ENCODE results near the gene TLN1. TPM values are rescaled to one million over a fixed set of nuclear protein-coding genes. Genes with fewer than 3 reads are reported as not detected.

Gene TLN1
- total and polyA plus RNA-seq, 10 of the 15 experiments (the other 5 are each of a cell fraction or from before 2014, with no cell fraction given): 11.6 to 305 (median 71.9) TPM

DNA sequence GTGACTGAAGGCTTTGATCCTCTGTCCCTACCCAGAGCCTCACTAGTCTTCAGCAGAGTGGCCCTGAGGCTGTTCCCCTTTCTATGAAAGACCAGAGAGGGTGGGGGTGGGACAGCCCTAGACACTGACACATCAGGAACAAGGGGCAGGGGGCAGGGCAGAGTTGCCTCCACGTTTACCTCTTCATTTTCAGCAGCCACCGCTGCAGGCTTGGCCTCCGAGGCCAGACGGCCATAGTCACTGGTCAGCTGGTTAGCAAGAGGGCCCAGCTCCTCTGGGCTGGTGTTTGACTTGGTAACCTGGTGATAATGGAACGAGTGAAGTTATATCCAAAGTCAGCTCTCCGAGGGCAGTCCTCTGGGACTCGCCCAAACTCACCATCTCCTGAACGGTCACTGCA lies 26.6 kb downstream of the TLN1 start:
- POLR2A ChIA-PET: no interaction called here
- TF ChIP-seq EP300 (IDR thresholded peaks at IDR 0.05; ENCODE audit: borderline replicate concordance in 1 of 2, control insufficient read depth in 1 of 2, low read depth in 2 of 2, low read length in 2 of 2): no peak
- no peak for TF ChIP-seq RAD51 (IDR thresholded peaks at IDR 0.05)

DNA sequence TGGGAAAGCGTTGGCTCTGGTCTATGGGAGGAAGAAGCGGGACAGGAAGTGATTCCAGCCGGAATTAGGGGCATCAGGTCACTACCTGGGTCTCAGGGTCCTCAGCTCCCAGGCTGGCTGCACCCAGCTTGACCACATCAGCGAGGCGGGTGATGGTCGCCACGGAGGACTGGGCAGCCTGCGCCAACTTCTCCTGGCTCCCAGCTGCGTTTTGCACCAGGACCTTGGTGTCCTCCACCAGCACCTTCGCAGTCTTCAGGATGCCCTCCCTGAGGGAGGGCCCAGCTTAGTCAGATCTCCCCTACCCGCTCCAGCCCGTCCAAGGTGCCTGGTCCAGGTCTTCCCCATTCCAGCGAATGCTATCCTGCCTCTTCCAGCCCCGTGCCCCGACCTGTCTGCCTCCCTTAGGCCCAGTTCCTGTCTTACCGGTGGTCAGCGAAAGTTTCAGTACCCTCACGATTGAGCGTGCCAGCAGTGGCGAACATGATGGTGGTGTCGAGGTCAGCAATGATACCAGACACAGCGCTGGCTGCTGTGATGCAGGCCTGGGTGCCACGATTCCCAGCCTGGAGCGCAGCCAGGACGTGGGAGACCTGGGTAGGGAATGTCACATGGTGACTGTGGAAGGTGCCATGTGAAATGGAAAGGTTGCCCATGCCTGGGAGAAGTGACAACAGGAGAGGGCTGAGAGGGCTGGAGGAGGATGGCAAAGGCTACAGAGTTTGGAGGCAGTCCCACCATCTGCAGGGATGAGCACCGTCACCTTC lies 27.9 kb downstream of the TLN1 start:
- H3K36me3 ChIP-seq (ENCODE audit: control insufficient read depth in 2 of 2, insufficient read depth in 2 of 2, low read length in 1 of 2): peaks cover 61 to 68% of the 10 kb centered on the region in 2 experiments
- in situ Hi-C loops (cut with MboI) (no loop called here), intact Hi-C loops (cut with micrococcal nuclease; ENCODE audit: unreplicated experiment) (no loop called here)
- H3K4me2 ChIP-seq (ENCODE audit: control insufficient read depth, insufficient read depth): no peak overlapping the region
- DNase-seq (ENCODE audit: low read depth, low spot score) (no peak), FAIRE-seq (no peak), ATAC-seq (no peak)
- H3K79me2 ChIP-seq (ENCODE audit: control insufficient read depth, insufficient read depth, low read length): no peaks in the 10 kb centered on the region
- ChIA-PET RAD21 (ENCODE audit: unreplicated experiment) (no interaction called here), SMC1A (ENCODE audit: uncharacterized antibody, unreplicated experiment) (no interaction called here), CTCF (interaction anchor here (1.3 kb wide), 1 partner anchor 10 kb away, joined by 3 read pairs; no protein-coding TSS in a partner anchor), POLR2A (no interaction called here)
- no peaks in the 10 kb centered on the region for H3K27me3 ChIP-seq (replicated peaks in 1 of 2; ENCODE audit: control insufficient read depth in 2 of 2, insufficient read depth in 2 of 2, low read length in 1 of 2)
- no peaks in the 10 kb centered on the region for H4K20me1 ChIP-seq (ENCODE audit: control insufficient read depth, insufficient read depth)
- BruUV-seq (replicated peaks): no TSS peak
- H3K9ac ChIP-seq (ENCODE audit: control insufficient read depth, insufficient read depth, low read length): no peak overlapping the region
- H3K9me3 ChIP-seq (replicated peaks; ENCODE audit: control insufficient read depth, insufficient read depth, low read length): no peaks in the 10 kb centered on the region
- H3K27ac ChIP-seq (ENCODE audit: control insufficient read depth, insufficient read depth): no peak overlapping the region
- no peaks in the 10 kb centered on the region for H3K4me1 ChIP-seq (ENCODE audit: control insufficient read depth, insufficient read depth, low read length)
- WGBS (ENCODE audit: insufficient coverage, insufficient replicate concordance, low lambda C conversion rate, missing lambda C conversion rate): 97% methylated on average over 25 of the region's 26 CpGs
- H2AFZ ChIP-seq (ENCODE audit: control insufficient read depth, low read depth, low read length): no peak overlapping the region
- H3K4me3 ChIP-seq: no peak overlapping the region
- TF ChIP-seq, protein P1, sequence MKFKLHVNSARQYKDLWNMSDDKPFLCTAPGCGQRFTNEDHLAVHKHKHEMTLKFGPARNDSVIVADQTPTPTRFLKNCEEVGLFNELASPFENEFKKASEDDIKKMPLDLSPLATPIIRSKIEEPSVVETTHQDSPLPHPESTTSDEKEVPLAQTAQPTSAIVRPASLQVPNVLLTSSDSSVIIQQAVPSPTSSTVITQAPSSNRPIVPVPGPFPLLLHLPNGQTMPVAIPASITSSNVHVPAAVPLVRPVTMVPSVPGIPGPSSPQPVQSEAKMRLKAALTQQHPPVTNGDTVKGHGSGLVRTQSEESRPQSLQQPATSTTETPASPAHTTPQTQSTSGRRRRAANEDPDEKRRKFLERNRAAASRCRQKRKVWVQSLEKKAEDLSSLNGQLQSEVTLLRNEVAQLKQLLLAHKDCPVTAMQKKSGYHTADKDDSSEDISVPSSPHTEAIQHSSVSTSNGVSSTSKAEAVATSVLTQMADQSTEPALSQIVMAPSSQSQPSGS (IDR thresholded peaks at IDR 0.05; ENCODE audit: low read length): no peak
- TF ChIP-seq RCOR1 (conservative IDR thresholded peaks at IDR 0.05; ENCODE audit: low read depth, low read length): no peak
- TF ChIP-seq MYB (IDR thresholded peaks at IDR 0.05; ENCODE audit: borderline replicate concordance, low read depth, low read length): no peak
- TF ChIP-seq NFXL1 (IDR thresholded peaks at IDR 0.05; ENCODE audit: borderline replicate concordance): no peak
- no peak for TF ChIP-seq STAT1 (conservative IDR thresholded peaks at IDR 0.05)
- no peak for TF ChIP-seq ZNF207 (IDR thresholded peaks at IDR 0.05; ENCODE audit: borderline replicate concordance)
- TF ChIP-seq, protein P2, sequence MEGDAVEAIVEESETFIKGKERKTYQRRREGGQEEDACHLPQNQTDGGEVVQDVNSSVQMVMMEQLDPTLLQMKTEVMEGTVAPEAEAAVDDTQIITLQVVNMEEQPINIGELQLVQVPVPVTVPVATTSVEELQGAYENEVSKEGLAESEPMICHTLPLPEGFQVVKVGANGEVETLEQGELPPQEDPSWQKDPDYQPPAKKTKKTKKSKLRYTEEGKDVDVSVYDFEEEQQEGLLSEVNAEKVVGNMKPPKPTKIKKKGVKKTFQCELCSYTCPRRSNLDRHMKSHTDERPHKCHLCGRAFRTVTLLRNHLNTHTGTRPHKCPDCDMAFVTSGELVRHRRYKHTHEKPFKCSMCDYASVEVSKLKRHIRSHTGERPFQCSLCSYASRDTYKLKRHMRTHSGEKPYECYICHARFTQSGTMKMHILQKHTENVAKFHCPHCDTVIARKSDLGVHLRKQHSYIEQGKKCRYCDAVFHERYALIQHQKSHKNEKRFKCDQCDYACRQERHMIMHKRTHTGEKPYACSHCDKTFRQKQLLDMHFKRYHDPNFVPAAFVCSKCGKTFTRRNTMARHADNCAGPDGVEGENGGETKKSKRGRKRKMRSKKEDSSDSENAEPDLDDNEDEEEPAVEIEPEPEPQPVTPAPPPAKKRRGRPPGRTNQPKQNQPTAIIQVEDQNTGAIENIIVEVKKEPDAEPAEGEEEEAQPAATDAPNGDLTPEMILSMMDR (IDR thresholded peaks at IDR 0.05 in 2 of 3, conservative IDR thresholded peaks at IDR 0.05 in 1 of 3; ENCODE audit: control insufficient read depth in 2 of 3, extremely low read depth in 1 of 3, insufficient read depth in 1 of 3, low read depth in 3 of 3, low read length in 3 of 3): no peak
- no peak for TF ChIP-seq RUNX3 (IDR thresholded peaks at IDR 0.05; ENCODE audit: low read length)
- TF ChIP-seq NR2C1 (IDR thresholded peaks at IDR 0.05): no peak

More for the DNA sequence above, 26.6 kb downstream of the TLN1 start:
- no peaks in the 10 kb centered on the region for H3K4me1 ChIP-seq (ENCODE audit: control insufficient read depth, insufficient read depth, low read length)
- in situ Hi-C loops (cut with MboI) (no loop called here), intact Hi-C loops (cut with micrococcal nuclease; ENCODE audit: unreplicated experiment) (no loop called here)
- ChIA-PET SMC1A (ENCODE audit: uncharacterized antibody, unreplicated experiment) (interaction anchor here (0.7 to 2.2 kb wide), 2 partner anchors 22 to 39 kb away, joined by 3 to 5 read pairs; no protein-coding TSS in a partner anchor), RAD21 (ENCODE audit: unreplicated experiment) (no interaction called here), CTCF (interaction anchor here (1.4 to 4.1 kb wide), 2 partner anchors 9 to 36 kb away, joined by 3 to 33 read pairs; no protein-coding TSS in a partner anchor)
- 82% methylated on average over 8 of the region's 8 CpGs for WGBS (ENCODE audit: insufficient coverage, insufficient replicate concordance, low lambda C conversion rate, missing lambda C conversion rate)
- H3K9ac ChIP-seq (ENCODE audit: control insufficient read depth, insufficient read depth, low read length): no peak overlapping the region
- no peaks in the 10 kb centered on the region for H3K79me2 ChIP-seq (ENCODE audit: control insufficient read depth, insufficient read depth, low read length)
- no peaks in the 10 kb centered on the region for H4K20me1 ChIP-seq (ENCODE audit: control insufficient read depth, insufficient read depth)
- no peak for DNase-seq (ENCODE audit: low read depth, low spot score)
- no peak overlapping the region for H3K4me3 ChIP-seq
- H2AFZ ChIP-seq (ENCODE audit: control insufficient read depth, low read depth, low read length): no peak overlapping the region
- H3K36me3 ChIP-seq (ENCODE audit: control insufficient read depth in 2 of 2, insufficient read depth in 2 of 2, low read length in 1 of 2): peaks cover 51 to 64% of the 10 kb centered on the region in 2 experiments
- H3K27ac ChIP-seq (ENCODE audit: control insufficient read depth, insufficient read depth): no peak overlapping the region
- no TSS peak for BruUV-seq (replicated peaks)
- no peak overlapping the region for H3K4me2 ChIP-seq (ENCODE audit: control insufficient read depth, insufficient read depth)
- ATAC-seq: no peak
- H3K9me3 ChIP-seq (replicated peaks; ENCODE audit: control insufficient read depth, insufficient read depth, low read length): no peaks in the 10 kb centered on the region
- no peak for FAIRE-seq
- H3K27me3 ChIP-seq (replicated peaks in 1 of 2; ENCODE audit: control insufficient read depth in 2 of 2, insufficient read depth in 2 of 2, low read length in 1 of 2): no peaks in the 10 kb centered on the region
